PFSK-1 (cell line): ENCODE data around the gene GAREM1.

Source experiments
- FOXP2 ChIP-seq: optimal IDR thresholded peaks from 2 replicates; pipeline ENCODE3; 2011; ENCODE audit warnings: borderline replicate concordance, control low read depth, inconsistent platforms; ENCODE audit not compliant: insufficient read depth; ENCODE audit errors: extremely low read length, extremely low read depth
- SIN3A ChIP-seq: IDR thresholded peaks from 2 replicates; pipeline ENCODE4 v1.6.1; 2012; ENCODE audit warnings: mild to moderate bottlenecking, low read length, moderate library complexity, borderline replicate concordance; ENCODE audit not compliant: insufficient read depth
- TAF1 ChIP-seq: IDR thresholded peaks from 2 replicates; pipeline ENCODE4 v1.6.1; 2012; ENCODE audit warnings: low read length, control low read depth, borderline replicate concordance; ENCODE audit not compliant: insufficient read depth
- TF ChIP-seq, protein P1 (sequence below), 2 experiments: IDR thresholded peaks; 2 replicates each; pipeline versions ENCODE4 v1.6.1 to v1.8.0; 2011 to 2012; ENCODE audit warnings: low read depth in 2 of 2, low read length in 2 of 2, control low read depth in 1 of 2, inconsistent platforms in 1 of 2, mild to moderate bottlenecking in 1 of 2, moderate library complexity in 1 of 2; ENCODE audit not compliant: insufficient read depth in 1 of 2

DNA sequence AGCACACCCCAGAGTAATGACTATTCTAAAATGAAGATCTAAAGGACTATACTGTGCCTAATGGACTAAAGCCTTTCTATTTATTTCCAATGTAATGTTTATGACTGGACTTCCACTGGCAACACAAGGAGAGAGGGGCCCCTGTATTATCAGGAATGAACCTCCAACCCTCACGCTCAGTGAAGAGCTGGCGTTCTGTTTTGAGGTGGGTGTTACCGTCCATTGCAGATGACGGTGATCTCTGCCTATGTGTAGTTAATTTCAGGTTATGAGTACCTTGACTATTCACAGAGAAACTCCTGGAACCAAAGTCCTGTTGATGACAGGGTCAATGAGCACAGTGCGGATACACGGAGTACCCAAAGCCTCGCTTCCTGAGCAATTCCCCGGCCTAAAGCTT, 195.5 kb downstream of the GAREM1 start:
- TF ChIP-seq TAF1 (no peak), FOXP2 (no peak), SIN3A (no peak)
- TF ChIP-seq, protein P1, sequence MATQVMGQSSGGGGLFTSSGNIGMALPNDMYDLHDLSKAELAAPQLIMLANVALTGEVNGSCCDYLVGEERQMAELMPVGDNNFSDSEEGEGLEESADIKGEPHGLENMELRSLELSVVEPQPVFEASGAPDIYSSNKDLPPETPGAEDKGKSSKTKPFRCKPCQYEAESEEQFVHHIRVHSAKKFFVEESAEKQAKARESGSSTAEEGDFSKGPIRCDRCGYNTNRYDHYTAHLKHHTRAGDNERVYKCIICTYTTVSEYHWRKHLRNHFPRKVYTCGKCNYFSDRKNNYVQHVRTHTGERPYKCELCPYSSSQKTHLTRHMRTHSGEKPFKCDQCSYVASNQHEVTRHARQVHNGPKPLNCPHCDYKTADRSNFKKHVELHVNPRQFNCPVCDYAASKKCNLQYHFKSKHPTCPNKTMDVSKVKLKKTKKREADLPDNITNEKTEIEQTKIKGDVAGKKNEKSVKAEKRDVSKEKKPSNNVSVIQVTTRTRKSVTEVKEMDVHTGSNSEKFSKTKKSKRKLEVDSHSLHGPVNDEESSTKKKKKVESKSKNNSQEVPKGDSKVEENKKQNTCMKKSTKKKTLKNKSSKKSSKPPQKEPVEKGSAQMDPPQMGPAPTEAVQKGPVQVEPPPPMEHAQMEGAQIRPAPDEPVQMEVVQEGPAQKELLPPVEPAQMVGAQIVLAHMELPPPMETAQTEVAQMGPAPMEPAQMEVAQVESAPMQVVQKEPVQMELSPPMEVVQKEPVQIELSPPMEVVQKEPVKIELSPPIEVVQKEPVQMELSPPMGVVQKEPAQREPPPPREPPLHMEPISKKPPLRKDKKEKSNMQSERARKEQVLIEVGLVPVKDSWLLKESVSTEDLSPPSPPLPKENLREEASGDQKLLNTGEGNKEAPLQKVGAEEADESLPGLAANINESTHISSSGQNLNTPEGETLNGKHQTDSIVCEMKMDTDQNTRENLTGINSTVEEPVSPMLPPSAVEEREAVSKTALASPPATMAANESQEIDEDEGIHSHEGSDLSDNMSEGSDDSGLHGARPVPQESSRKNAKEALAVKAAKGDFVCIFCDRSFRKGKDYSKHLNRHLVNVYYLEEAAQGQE (IDR thresholded peaks at IDR 0.05; ENCODE audit: insufficient read depth in 1 of 2, low read depth in 2 of 2, low read length in 2 of 2): no peak
